Astrocyte of the cerebellum (primary cell): ENCODE results near the gene IQSEC1.

Experiments used
- DNase-seq: peaks from one replicate; pipeline ENCODE4 v3.0.0-alpha.2; 2011; ENCODE audit warnings: low read depth
- H3K4me3 ChIP-seq: 2 replicates; pipeline ENCODE4 v1.5.1; 2011; ENCODE audit warnings: mild to moderate bottlenecking, low read depth, low read length, moderate library complexity
- in situ Hi-C: cut with HindIII; loops from 2 replicates; pipeline ENCODE4 v1.10.0; 2017; ENCODE audit warnings: low sequenced_read_pairs
- TF ChIP-seq, protein P1 (sequence below): IDR thresholded peaks from 2 replicates; pipeline ENCODE4 v1.5.1; 2012; ENCODE audit warnings: low read length, low read depth, moderate library complexity, mild to moderate bottlenecking; ENCODE audit errors: missing control alignments

The IQSEC1 gene

DNA sequence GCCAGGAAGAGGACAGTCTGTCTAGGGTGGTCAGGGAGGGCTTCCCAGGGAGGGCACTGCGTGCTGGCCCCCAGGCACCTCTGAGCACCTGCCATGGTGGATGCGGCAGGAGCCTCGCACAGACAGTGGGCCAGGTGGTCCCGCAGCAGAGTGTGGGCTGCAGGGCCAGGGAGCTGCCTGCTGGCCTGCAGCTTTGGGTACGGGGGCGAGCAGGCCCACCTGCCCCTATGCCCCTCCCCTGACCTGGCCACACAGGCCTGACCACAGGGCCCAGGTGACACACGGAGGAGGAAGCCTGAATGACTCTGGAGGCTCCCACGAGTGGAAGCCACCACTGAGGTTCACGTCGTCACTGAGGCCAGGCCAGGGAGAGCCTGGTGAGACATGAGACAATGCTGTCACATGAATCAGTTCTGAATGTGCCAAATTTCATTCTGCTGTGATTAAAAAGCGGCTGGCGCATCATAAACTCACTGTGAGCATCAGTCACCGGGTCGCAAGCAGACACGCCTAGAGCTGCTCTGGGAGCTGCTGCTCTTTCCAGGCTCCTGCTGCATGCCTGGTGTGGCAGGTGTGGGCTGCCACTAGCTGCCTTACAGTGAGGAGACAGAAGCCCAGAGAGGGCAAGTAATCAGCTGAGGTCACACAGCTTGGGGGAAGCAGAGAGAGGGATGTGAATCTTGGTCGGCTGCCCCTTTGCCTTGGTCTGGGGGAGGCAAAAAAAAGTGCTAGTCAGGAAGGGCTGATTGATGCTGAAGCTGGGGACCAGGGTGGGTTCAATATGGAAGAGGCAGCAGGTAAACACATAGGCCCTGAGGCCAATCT is 39.5 kb upstream of the IQSEC1 start:
- in situ Hi-C loops: no loop called here
- H3K4me3 ChIP-seq: no peak overlapping the region
- TF ChIP-seq, protein P1, sequence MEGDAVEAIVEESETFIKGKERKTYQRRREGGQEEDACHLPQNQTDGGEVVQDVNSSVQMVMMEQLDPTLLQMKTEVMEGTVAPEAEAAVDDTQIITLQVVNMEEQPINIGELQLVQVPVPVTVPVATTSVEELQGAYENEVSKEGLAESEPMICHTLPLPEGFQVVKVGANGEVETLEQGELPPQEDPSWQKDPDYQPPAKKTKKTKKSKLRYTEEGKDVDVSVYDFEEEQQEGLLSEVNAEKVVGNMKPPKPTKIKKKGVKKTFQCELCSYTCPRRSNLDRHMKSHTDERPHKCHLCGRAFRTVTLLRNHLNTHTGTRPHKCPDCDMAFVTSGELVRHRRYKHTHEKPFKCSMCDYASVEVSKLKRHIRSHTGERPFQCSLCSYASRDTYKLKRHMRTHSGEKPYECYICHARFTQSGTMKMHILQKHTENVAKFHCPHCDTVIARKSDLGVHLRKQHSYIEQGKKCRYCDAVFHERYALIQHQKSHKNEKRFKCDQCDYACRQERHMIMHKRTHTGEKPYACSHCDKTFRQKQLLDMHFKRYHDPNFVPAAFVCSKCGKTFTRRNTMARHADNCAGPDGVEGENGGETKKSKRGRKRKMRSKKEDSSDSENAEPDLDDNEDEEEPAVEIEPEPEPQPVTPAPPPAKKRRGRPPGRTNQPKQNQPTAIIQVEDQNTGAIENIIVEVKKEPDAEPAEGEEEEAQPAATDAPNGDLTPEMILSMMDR: no peak
- DNase-seq: no peak

DNA sequence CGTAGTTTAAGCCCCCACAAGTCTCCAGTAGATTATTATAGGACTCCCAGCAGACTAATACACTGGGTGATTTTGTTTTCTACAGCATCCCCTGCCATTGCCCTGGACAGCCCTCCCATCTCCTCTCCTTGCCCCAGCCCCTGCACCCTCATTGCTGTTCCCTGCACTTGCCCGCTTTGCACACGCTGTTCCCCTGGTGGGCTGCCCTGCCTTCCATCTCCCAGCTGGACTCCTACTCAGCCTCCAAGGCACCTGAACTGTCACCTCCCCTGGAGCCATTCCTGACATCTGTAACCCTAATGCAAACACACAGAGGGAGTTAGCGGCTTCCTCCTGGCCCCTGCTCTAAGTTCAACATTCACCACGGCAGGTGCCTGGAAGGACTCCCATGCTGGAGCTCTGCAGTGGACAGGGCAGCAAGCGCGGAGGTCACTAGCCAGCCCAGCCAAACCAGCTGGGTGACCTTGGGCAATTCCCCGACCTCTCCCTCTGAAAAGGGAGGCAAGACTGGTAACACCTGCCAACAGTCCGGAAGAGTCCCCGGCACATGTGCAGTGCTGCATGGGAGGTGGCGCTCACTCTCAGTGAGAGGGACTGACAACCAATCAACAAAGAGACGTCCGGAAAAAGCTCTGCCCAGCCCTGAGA is 38.8 kb upstream of the IQSEC1 start:
- DNase-seq: no peak
- TF ChIP-seq, protein P1: no peak
- no peak overlapping the region for H3K4me3 ChIP-seq
- in situ Hi-C loops: no loop called here

DNA sequence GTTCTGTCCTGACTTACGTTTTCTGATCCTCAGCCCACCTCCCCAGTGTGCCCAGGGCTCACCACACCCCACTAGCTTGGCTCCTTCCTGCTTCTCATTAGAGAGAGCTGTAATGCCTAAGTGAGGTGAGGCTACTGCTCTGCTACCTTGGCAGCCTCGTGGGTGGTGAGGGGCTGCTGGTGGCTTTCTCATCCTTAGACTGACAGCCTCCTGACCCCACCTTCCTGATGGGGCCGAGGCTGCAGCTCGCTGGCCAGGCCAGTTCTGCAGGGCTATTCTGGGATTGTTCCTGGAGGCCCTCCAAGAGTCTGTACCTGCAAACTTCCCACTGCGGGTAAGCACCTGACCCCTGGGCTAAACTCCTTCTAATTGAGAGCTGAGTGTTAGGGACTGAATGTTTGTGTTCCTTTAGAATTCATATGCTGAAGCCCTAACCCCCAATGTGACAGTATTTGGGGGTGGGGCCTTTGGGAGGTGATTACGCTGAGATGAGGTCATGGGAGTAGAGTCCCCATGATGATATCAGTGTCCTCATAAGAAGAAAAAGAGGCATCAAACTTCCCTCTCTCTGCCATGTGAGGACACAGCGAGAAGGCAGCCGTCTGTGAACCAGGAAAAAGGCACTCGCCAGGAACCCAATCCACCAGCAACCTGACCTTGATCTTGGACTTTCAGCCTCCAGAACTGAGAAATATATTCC is 38.1 kb upstream of the IQSEC1 start:
- in situ Hi-C loops: no loop called here
- TF ChIP-seq, protein P1: no peak
- DNase-seq: no peak
- H3K4me3 ChIP-seq: no peak overlapping the region

DNA sequence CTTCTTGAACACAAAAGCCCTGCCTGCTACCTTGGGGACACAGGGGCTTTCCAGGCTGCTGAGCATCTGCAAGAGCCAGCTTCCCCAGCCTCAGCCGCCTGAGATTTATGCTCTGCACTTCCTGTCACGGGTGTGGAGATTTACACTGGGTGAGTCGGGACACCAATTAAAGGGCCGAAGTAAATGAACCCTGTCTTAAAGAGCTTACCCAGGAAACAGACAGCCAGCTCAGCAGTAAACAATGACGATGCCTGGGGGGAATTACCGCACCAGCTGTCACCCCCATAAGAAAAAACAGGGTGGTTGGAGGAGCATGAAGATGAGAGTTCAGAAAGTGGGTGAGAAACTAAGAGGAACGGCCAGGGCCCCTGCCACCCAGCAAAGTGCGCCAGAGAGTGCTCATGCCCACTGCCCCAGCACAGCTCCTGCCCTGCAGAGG is 37.5 kb upstream of the IQSEC1 start:
- DNase-seq: no peak
- no peak overlapping the region for H3K4me3 ChIP-seq
- TF ChIP-seq, protein P1: no peak
- in situ Hi-C loops: no loop called here

DNA sequence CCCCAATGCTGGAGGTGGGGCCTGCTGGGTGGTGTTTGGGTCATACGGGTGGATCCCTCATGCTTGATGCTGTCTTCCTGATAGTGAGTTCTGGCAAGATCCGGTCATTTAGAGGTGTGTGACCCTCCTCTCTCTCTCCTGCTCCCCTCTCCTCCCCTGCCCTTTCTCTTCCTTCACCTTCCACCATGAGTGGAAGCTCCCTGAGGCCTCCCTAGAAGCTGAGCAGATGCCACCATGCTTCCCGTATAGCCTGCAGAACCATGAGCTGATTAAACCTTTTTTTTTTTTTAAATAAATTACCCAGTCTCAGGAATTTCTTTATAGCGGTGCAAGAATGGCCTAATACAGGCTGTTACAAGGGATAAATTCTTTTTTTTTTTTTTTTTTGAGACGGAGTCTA is 36.3 kb upstream of the IQSEC1 start:
- TF ChIP-seq, protein P1: no peak
- H3K4me3 ChIP-seq: no peak overlapping the region
- in situ Hi-C loops: no loop called here
- no peak for DNase-seq

DNA sequence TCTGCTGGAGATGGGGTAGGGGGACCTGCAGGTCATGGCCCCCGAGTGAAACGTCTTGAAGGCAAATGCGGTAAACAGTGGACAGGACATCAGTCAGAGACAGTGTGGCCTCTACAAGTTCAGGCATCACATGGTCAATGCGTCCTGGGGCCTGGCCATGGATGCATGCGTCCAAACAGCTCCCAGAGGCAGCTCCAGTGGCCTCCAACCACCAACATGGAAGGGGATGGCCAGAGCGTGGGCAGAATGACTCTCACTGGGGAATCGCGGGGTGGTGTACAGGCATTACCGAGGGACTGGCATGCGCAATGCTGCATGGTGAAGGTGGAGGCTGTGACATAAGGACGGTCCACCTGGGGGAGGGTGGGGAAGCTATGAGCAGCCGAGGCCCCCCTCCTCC is 35.6 kb upstream of the IQSEC1 start:
- TF ChIP-seq, protein P1: no peak
- in situ Hi-C loops: no loop called here
- no peak for DNase-seq
- H3K4me3 ChIP-seq: no peak overlapping the region
